HFFc6 (cell line): ENCODE results near the gene CLSTN2. TPM values are rescaled to one million over a fixed set of nuclear protein-coding genes. Genes with fewer than 3 reads are reported as not detected.

ENCODE experiments used
- DNase-seq: peaks from one replicate; pipeline ENCODE4 v3.0.0-alpha.2; 2018
- H3K27ac Mint-ChIP-seq: 2 replicates; pipeline ENCODE4 v1.8.0; 2020; ENCODE audit warnings: mild to moderate bottlenecking, mixed read lengths
- H3K27me3 Mint-ChIP-seq: 2 replicates; pipeline ENCODE4 v1.8.0; 2021; ENCODE audit warnings: mild to moderate bottlenecking, moderate library complexity, mixed read lengths; ENCODE audit not compliant: insufficient read depth
- H3K36me3 Mint-ChIP-seq: 2 replicates; pipeline ENCODE4 v1.8.0; 2021; ENCODE audit warnings: low read depth, mixed read lengths
- H3K4me1 Mint-ChIP-seq: 2 replicates; pipeline ENCODE4 v1.8.0; 2020; ENCODE audit warnings: low read depth, mixed read lengths
- H3K4me3 Mint-ChIP-seq: 2 replicates; pipeline ENCODE4 v1.8.0; 2020; ENCODE audit warnings: mild to moderate bottlenecking, moderate library complexity, mixed read lengths
- H3K9me3 Mint-ChIP-seq: 2 replicates; pipeline ENCODE4 v1.8.0; 2020; ENCODE audit warnings: mild to moderate bottlenecking, mixed read lengths
- CTCF ChIP-seq: fragments of 200-600 bp; sonication (generic); IDR thresholded peaks from 2 replicates; pipeline ENCODE4 v1.5.0; 2021; ENCODE audit warnings: antibody characterized with exemption, mild to moderate bottlenecking
- total RNA-seq, 6 experiments: library from RNA; stranded (reverse); fragmentation: NEBNext Ultra II Directional; extraction: Animal tissue kit (Norgen Biotek cat#: 25700); gene quantifications; 2 replicates in 1 of 6; 3 replicates in 5 of 6; pipeline ENCODE4 v1.2.3, GENCODE V29; 2021

The CLSTN2 gene
- total RNA-seq, 6 experiments from 2014 or later: 0.05 TPM; not detected in 5

GRCh38 chr3:140088513-140088912, 153.5 kb downstream of the CLSTN2 start:
- no peaks in the 10 kb centered on the region for H3K36me3 Mint-ChIP-seq
- no peaks in the 10 kb centered on the region for H3K4me1 Mint-ChIP-seq
- no peak for DNase-seq
- H3K27ac Mint-ChIP-seq: no peak overlapping the region
- no peak for TF ChIP-seq CTCF
- peaks cover 55% of the 10 kb centered on the region for H3K9me3 Mint-ChIP-seq
- H3K27me3 Mint-ChIP-seq: no peaks in the 10 kb centered on the region; the same call in 1 of the 2 replicates
- no peak overlapping the region for H3K4me3 Mint-ChIP-seq

GRCh38 chr3:140089403-140090072, 154.6 kb downstream of the CLSTN2 start:
- Mint-ChIP-seq H3K9me3 (peaks cover 56% of the 10 kb centered on the region), H3K36me3 (no peaks in the 10 kb centered on the region), H3K4me3 (no peak overlapping the region), H3K27ac (no peak overlapping the region), H3K27me3 (no peaks in the 10 kb centered on the region; the same call in 1 of the 2 replicates), H3K4me1 (no peaks in the 10 kb centered on the region)
- no peak for TF ChIP-seq CTCF
- DNase-seq: no peak

- no peak overlapping the region for H3K27ac Mint-ChIP-seq
- H3K4me3 Mint-ChIP-seq: no peak overlapping the region
- TF ChIP-seq CTCF: no peak
- no peaks in the 10 kb centered on the region for H3K4me1 Mint-ChIP-seq
- no peaks in the 10 kb centered on the region; the same call in 1 of the 2 replicates for H3K27me3 Mint-ChIP-seq
- H3K9me3 Mint-ChIP-seq: peaks cover 53% of the 10 kb centered on the region
- DNase-seq: no peak
- no peaks in the 10 kb centered on the region for H3K36me3 Mint-ChIP-seq
Measured at GRCh38 chr3:140091143-140091542, 156.2 kb downstream of the CLSTN2 start.

GRCh38 chr3:140092848-140093536, 158.0 kb downstream of the CLSTN2 start:
- no peak overlapping the region for H3K27ac Mint-ChIP-seq

GRCh38 chr3:140093742-140094141, 158.8 kb downstream of the CLSTN2 start:
- DNase-seq: no peak
- H3K27ac Mint-ChIP-seq: no peak overlapping the region
- H3K9me3 Mint-ChIP-seq: peaks cover 52% of the 10 kb centered on the region
- H3K4me3 Mint-ChIP-seq: no peak overlapping the region
- H3K4me1 Mint-ChIP-seq: no peaks in the 10 kb centered on the region
- H3K27me3 Mint-ChIP-seq: no peaks in the 10 kb centered on the region; the same call in 1 of the 2 replicates
- TF ChIP-seq CTCF: no peak
- no peaks in the 10 kb centered on the region for H3K36me3 Mint-ChIP-seq

More at GRCh38 chr3:140092848-140093536, 158.0 kb downstream of the CLSTN2 start:
- H3K9me3 Mint-ChIP-seq: peaks cover 55% of the 10 kb centered on the region
- no peak overlapping the region for H3K4me3 Mint-ChIP-seq
- no peaks in the 10 kb centered on the region; the same call in 1 of the 2 replicates for H3K27me3 Mint-ChIP-seq
- no peaks in the 10 kb centered on the region for H3K4me1 Mint-ChIP-seq
- DNase-seq: no peak
- TF ChIP-seq CTCF: no peak
- H3K36me3 Mint-ChIP-seq: no peaks in the 10 kb centered on the region
